ENCODE results near the gene CLEC10A.

The CLEC10A gene

DNA sequence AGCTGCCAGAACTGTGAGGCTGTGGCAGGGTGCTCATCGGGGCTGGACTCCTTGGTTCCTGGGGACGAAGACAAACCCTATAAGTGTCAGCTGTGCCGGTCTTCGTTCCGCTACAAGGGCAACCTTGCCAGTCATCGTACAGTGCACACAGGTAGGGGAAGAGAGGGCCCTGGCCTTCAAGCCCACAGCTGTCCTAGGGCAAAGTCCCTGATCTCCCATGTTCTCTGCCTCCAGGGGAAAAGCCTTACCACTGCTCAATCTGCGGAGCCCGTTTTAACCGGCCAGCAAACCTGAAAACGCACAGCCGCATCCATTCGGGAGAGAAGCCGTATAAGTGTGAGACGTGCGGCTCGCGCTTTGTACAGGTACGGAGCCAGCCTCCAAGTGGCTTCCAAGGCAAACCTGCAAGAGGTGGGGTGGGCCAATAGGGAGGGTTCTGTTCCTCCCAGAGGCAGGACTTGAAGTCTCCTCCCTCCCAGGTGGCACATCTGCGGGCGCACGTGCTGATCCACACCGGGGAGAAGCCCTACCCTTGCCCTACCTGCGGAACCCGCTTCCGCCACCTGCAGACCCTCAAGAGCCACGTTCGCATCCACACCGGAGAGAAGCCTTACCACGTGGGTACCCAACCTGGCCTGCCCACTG lies 53.5 kb downstream of the CLEC10A start:
- peaks cover 21% of the 10 kb centered on the region for H3K27me3 ChIP-seq (ENCODE audit: control insufficient read depth, insufficient read depth, low read length)
- peaks cover 3% of the 10 kb centered on the region for H3K36me3 ChIP-seq (ENCODE audit: control insufficient read depth, insufficient read depth, low read length)
- no peaks in the 10 kb centered on the region for H3K9me3 ChIP-seq (ENCODE audit: control insufficient read depth, insufficient read depth, low read length)
- no peak overlapping the region for H3K4me3 ChIP-seq (ENCODE audit: low read depth, low read length)
- no peaks in the 10 kb centered on the region for H3K4me1 ChIP-seq (ENCODE audit: control insufficient read depth, insufficient read depth, low read length)
- no peak overlapping the region for H3K9ac ChIP-seq (ENCODE audit: low read depth, low read length)

DNA sequence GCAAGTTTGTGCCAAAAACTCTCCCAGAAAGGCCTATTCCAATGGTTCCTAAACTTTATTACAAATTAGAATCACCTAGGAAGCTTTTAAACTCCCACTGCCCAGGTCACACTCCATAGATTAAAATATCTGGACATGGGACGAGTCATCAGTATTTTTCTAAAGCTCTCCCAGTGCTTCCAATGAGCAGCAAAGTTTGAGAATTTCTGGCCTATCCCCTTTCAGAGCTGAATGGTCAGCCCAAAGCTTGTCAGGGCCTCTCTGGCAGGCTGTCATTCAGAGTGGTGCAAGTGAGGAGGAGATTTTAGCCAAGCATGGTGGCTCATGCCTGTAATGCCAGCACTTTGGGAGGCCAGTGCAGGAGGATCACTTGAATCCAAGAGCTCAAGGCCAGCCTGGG lies 54.8 kb downstream of the CLEC10A start:
- Histone ChIP-seq H3K9me3 (ENCODE audit: control insufficient read depth, insufficient read depth, low read length) (no peaks in the 10 kb centered on the region), H3K9ac (ENCODE audit: low read depth, low read length) (no peak overlapping the region), H3K4me1 (ENCODE audit: control insufficient read depth, insufficient read depth, low read length) (peaks cover 1% of the 10 kb centered on the region), H3K36me3 (ENCODE audit: control insufficient read depth, insufficient read depth, low read length) (peaks cover 3% of the 10 kb centered on the region), H3K27me3 (ENCODE audit: control insufficient read depth, insufficient read depth, low read length) (peaks cover 34% of the 10 kb centered on the region), H3K4me3 (ENCODE audit: low read depth, low read length) (no peak overlapping the region)
